ENCODE measurements around the gene DNAJC15.

GRCh38 chr13:43129511-43130110 lies 106.2 kb downstream of the DNAJC15 start:
- TF ChIP-seq MAX (IDR thresholded peaks at IDR 0.05; ENCODE audit: insufficient read depth, insufficient read length) (no peak), CTCF (IDR thresholded peaks at IDR 0.05; ENCODE audit: extremely low read depth in 1 of 2, insufficient read depth in 1 of 2, low read depth in 1 of 2, low read length in 2 of 2) (no peak), POLR2A (IDR thresholded peaks at IDR 0.05; ENCODE audit: low read depth, low read length) (no peak), EZH2 (IDR thresholded peaks at IDR 0.05; ENCODE audit: borderline replicate concordance, low read depth, low read length, severe bottlenecking) (no peak)
